Vagina (tissue), 2 donors: ENCODE measurements around the gene EZH2.

Experiments used
- POLR2A ChIP-seq, 2 donors: fragments of 450-650 bp; IDR thresholded peaks; one replicate each; pipeline ENCODE4 v1.6.1; 2017; ENCODE audit warnings: antibody characterized with exemption in 2 of 2, mild to moderate bottlenecking in 2 of 2, moderate library complexity in 2 of 2
- POLR2AphosphoS5 ChIP-seq, 2 donors: sonication (generic); formaldehyde crosslinking; IDR thresholded peaks; one replicate each; pipeline ENCODE4 v1.9.0; 2017; ENCODE audit warnings: antibody characterized with exemption in 2 of 2, mild to moderate bottlenecking in 2 of 2, low read depth in 1 of 2; ENCODE audit not compliant: insufficient read depth in 1 of 2
- TF ChIP-seq, protein P1 (sequence below), 3 experiments: fragments of 450-650 bp in 2 of 3; fragments of 200-600 bp in 1 of 3; sonication (generic) in 1 of 3; IDR thresholded peaks; one replicate each; pipeline ENCODE4 v1.5.1; 2017 to 2019; ENCODE audit warnings: antibody characterized with exemption in 3 of 3, mild to moderate bottlenecking in 2 of 3, moderate library complexity in 2 of 3

DNA sequence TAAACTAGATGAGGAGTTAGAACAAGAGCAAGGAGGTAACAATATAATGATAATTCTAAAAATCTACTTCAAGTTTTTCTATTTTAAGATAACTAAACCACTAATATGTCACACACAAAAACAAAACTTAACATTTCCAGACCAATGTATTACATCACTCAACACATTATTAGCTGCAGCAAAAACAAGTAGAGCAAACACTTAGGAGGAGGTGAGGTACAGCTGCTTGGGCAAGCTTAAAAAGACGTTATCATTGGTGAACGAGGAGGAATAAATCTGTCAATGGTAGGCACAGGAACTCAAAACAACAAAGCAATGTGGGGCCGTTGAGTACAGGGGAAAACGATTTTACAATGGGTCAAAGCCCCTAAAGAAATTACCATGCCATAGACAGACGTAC is 58.8 kb downstream of the EZH2 start:
- TF ChIP-seq, protein P1, sequence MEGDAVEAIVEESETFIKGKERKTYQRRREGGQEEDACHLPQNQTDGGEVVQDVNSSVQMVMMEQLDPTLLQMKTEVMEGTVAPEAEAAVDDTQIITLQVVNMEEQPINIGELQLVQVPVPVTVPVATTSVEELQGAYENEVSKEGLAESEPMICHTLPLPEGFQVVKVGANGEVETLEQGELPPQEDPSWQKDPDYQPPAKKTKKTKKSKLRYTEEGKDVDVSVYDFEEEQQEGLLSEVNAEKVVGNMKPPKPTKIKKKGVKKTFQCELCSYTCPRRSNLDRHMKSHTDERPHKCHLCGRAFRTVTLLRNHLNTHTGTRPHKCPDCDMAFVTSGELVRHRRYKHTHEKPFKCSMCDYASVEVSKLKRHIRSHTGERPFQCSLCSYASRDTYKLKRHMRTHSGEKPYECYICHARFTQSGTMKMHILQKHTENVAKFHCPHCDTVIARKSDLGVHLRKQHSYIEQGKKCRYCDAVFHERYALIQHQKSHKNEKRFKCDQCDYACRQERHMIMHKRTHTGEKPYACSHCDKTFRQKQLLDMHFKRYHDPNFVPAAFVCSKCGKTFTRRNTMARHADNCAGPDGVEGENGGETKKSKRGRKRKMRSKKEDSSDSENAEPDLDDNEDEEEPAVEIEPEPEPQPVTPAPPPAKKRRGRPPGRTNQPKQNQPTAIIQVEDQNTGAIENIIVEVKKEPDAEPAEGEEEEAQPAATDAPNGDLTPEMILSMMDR (IDR thresholded peaks at IDR 0.05): no peak
- no peak for TF ChIP-seq POLR2A (IDR thresholded peaks at IDR 0.05)
- no peak for TF ChIP-seq POLR2AphosphoS5 (IDR thresholded peaks at IDR 0.05; ENCODE audit: insufficient read depth in 1 of 2, low read depth in 1 of 2)
